IPS-15b (cell line): Measurements from ENCODE around the gene TRIM14.

Experiments used
- H3K27me3 ChIP-seq: one replicate; pipeline ENCODE4 v1.6.1; 2013; ENCODE audit warnings: low read length; ENCODE audit not compliant: control insufficient read depth, insufficient read depth
- H3K36me3 ChIP-seq: one replicate; pipeline ENCODE4 v1.6.1; 2013; ENCODE audit warnings: low read length; ENCODE audit not compliant: control insufficient read depth, insufficient read depth
- H3K4me1 ChIP-seq: one replicate; pipeline ENCODE4 v1.6.1; 2013; ENCODE audit warnings: mild to moderate bottlenecking, low read length; ENCODE audit not compliant: control insufficient read depth, insufficient read depth
- H3K4me3 ChIP-seq: one replicate; pipeline ENCODE4 v1.5.1; 2013; ENCODE audit warnings: low read depth, low read length
- H3K9ac ChIP-seq: one replicate; pipeline ENCODE4 v1.6.1; 2013; ENCODE audit warnings: low read depth, mild to moderate bottlenecking, low read length
- H3K9me3 ChIP-seq: one replicate; pipeline ENCODE4 v1.6.1; 2013; ENCODE audit warnings: mild to moderate bottlenecking, low read length; ENCODE audit not compliant: control insufficient read depth, insufficient read depth

Gene TRIM14

GRCh38 chr9:98150721-98151120 lies 31.7 kb upstream of the TRIM14 start:
- no peak overlapping the region for H3K9ac ChIP-seq
- no peak overlapping the region for H3K4me3 ChIP-seq
- no peaks in the 10 kb centered on the region for H3K36me3 ChIP-seq
- H3K4me1 ChIP-seq = no peaks in the 10 kb centered on the region
- H3K9me3 ChIP-seq = no peaks in the 10 kb centered on the region
- H3K27me3 ChIP-seq = no peaks in the 10 kb centered on the region

DNA sequence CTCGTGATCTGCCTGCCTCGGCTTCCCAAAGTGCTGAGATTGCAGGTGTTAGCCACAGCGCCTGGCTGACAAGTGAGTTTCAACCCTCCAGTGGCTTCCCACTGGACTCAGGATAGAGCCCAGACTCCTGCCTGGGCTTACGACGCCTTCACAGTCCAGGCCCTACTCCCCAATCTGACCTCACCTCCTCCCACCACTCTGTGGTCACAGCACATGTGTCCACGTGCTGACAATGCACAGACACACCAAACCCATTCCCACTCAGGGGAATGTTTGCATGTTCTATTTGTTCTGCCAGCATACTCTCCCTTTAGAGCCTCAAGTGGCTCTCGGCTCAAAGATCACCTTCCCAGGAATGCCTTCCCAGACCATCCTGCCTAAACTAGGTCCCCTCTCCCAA lies 31.1 kb upstream of the TRIM14 start:
- H3K4me3 ChIP-seq = no peak overlapping the region
- H3K9me3 ChIP-seq = no peaks in the 10 kb centered on the region
- H3K4me1 ChIP-seq = no peaks in the 10 kb centered on the region
- no peak overlapping the region for H3K9ac ChIP-seq
- no peaks in the 10 kb centered on the region for H3K36me3 ChIP-seq
- no peaks in the 10 kb centered on the region for H3K27me3 ChIP-seq

- Histone ChIP-seq H3K36me3 (no peaks in the 10 kb centered on the region), H3K4me3 (no peak overlapping the region), H3K4me1 (no peaks in the 10 kb centered on the region), H3K9me3 (no peaks in the 10 kb centered on the region), H3K9ac (no peak overlapping the region), H3K27me3 (no peaks in the 10 kb centered on the region)
Observed at GRCh38 chr9:98149422-98149821, 30.4 kb upstream of the TRIM14 start.

DNA sequence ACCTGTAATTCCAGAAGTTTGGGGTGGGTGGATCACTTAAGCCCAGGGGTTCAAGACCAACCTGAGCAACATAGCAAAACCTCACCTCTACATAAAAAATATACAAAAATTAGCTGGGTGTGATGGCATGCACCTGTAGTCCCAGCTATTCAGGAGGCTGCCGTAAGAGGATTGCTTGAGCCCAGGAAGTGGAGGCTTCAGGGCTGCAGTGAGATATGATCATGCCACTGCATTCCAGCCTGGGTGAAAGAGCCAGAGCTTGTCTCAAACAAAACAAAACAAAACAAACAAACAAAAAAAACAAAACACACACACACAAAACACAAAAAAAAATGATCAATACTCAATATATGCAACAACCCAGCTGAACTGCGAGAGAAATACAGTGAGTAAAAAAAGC lies 29.5 kb upstream of the TRIM14 start:
- H3K9me3 ChIP-seq = no peaks in the 10 kb centered on the region
- no peak overlapping the region for H3K4me3 ChIP-seq
- no peaks in the 10 kb centered on the region for H3K4me1 ChIP-seq

DNA sequence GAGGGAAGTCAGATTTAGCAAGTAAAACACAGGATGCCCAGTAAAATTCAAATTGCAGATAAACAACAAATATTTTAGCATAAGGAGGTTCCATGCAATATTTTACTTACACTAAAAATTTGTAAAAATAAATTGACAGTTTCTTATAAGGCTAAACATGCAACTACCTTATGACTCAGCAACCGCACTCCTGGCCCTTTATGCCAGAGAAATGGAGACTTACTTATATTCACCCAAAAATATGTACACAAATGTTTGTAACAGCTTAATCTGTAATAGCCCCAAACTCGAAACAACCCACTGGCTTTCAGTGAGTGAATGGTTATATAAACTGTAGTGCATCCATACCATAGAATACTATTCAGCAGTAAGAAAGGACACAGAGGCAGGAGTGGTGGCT lies 28.6 kb upstream of the TRIM14 start:
- Histone ChIP-seq H3K9ac (no peak overlapping the region), H3K36me3 (no peaks in the 10 kb centered on the region), H3K4me3 (no peak overlapping the region), H3K27me3 (no peaks in the 10 kb centered on the region), H3K4me1 (no peaks in the 10 kb centered on the region), H3K9me3 (no peaks in the 10 kb centered on the region)

More for the DNA sequence above, 29.5 kb upstream of the TRIM14 start:
- Histone ChIP-seq H3K9ac (no peak overlapping the region), H3K36me3 (no peaks in the 10 kb centered on the region), H3K27me3 (no peaks in the 10 kb centered on the region)

- no peak overlapping the region for H3K4me3 ChIP-seq
- H3K4me1 ChIP-seq = no peaks in the 10 kb centered on the region
- H3K9ac ChIP-seq = no peak overlapping the region
- H3K36me3 ChIP-seq = no peaks in the 10 kb centered on the region
- no peaks in the 10 kb centered on the region for H3K9me3 ChIP-seq
- no peaks in the 10 kb centered on the region for H3K27me3 ChIP-seq
Observed at GRCh38 chr9:98146101-98146991, 27.3 kb upstream of the TRIM14 start.

DNA sequence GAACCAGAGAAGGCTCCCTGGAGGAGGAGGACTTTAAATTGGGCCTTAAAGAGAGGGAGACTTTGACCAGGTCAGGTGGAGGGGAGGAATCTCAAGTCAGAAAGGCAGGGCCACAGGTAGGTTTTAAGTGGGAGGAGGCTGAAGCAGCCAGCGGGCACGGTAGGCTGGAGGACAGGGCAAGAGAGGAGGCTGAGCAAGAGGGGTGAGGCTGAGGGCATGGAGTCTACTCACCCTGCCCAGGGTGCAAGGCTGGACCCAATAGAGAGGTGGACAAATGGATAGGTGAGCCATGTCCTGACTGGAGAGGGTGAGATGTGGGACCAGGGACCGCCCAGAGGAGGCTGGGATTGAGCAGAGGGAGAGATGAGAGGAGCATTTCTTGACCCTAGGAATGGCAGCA lies 25.6 kb upstream of the TRIM14 start:
- Histone ChIP-seq H3K9ac (no peak overlapping the region), H3K9me3 (no peaks in the 10 kb centered on the region), H3K4me3 (no peak overlapping the region)

GRCh38 chr9:98144076-98144475 lies 25.1 kb upstream of the TRIM14 start:
- H3K4me3 ChIP-seq = no peak overlapping the region
- no peaks in the 10 kb centered on the region for H3K36me3 ChIP-seq
- H3K9ac ChIP-seq = no peak overlapping the region
- no peaks in the 10 kb centered on the region for H3K9me3 ChIP-seq
- no peaks in the 10 kb centered on the region for H3K4me1 ChIP-seq
- no peaks in the 10 kb centered on the region for H3K27me3 ChIP-seq

More for the DNA sequence above, 25.6 kb upstream of the TRIM14 start:
- H3K4me1 ChIP-seq = no peaks in the 10 kb centered on the region
- no peaks in the 10 kb centered on the region for H3K36me3 ChIP-seq
- no peaks in the 10 kb centered on the region for H3K27me3 ChIP-seq

- Histone ChIP-seq H3K27me3 (no peaks in the 10 kb centered on the region), H3K36me3 (no peaks in the 10 kb centered on the region), H3K4me3 (no peak overlapping the region), H3K9ac (no peak overlapping the region), H3K9me3 (no peaks in the 10 kb centered on the region), H3K4me1 (no peaks in the 10 kb centered on the region)
Observed at GRCh38 chr9:98142925-98143481, 24.0 kb upstream of the TRIM14 start.

DNA sequence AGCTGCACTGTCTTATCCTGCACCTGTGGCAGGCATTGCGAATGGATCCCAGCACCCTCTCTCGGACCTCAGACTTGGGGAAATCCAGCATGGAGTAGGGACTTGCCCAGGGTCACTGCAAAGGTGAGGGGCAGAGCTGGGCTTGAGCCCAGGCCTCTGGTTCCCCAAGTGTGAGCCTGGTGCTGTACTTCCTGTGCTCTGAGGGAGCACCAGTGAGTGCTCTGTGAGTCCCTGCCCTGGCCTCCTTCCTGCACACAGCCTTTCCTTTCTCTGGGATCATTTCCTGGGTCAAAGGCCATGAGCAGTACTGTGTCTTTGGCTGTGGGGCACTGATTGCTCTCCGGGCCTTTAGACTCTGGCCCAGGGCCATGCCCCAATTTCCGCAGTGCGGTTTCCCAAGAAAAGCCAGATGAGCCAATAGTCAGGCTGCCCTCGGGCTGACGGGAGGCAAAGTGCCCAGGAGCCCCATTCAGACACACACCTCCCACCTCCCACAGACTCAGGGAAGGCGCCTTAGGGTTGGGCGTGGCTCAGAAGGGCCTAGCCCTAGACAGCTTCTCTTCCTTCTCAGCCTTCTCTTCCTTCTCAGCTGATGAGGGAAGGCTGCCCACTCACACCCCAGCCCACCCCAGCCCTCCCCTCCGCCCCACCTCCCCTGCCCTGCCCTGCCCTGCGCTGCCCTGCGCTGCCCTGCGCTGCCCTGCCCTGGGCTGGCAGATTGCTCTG lies 23.3 kb upstream of the TRIM14 start:
- no peaks in the 10 kb centered on the region for H3K27me3 ChIP-seq
- no peaks in the 10 kb centered on the region for H3K9me3 ChIP-seq
- no peaks in the 10 kb centered on the region for H3K4me1 ChIP-seq
- no peak overlapping the region for H3K4me3 ChIP-seq
- no peaks in the 10 kb centered on the region for H3K36me3 ChIP-seq
- no peak overlapping the region for H3K9ac ChIP-seq

GRCh38 chr9:98140503-98140902 lies 21.5 kb upstream of the TRIM14 start:
- Histone ChIP-seq H3K27me3 (no peaks in the 10 kb centered on the region), H3K36me3 (no peaks in the 10 kb centered on the region), H3K4me1 (no peaks in the 10 kb centered on the region), H3K9me3 (no peaks in the 10 kb centered on the region), H3K4me3 (no peak overlapping the region), H3K9ac (no peak overlapping the region)

- no peaks in the 10 kb centered on the region for H3K4me1 ChIP-seq
- H3K27me3 ChIP-seq = no peaks in the 10 kb centered on the region
- no peak overlapping the region for H3K9ac ChIP-seq
- H3K9me3 ChIP-seq = no peaks in the 10 kb centered on the region
- H3K36me3 ChIP-seq = peaks cover 3% of the 10 kb centered on the region
- no peak overlapping the region for H3K4me3 ChIP-seq
Observed at GRCh38 chr9:98136489-98136888, 17.5 kb upstream of the TRIM14 start.
